GM21529 (cell line): ENCODE measurements around the gene CHRNB2.
"Not testable (repeated sequence)": the region's sequence is repeated elsewhere in the genome, so short reads cannot be mapped to it uniquely, and the experiment has no call there.

Source experiments
- ATAC-seq: cut with Tn5 transposase; IDR thresholded peaks from one replicate; pipeline ENCODE4 v1.9.1; 2021; ENCODE audit not compliant: unreplicated experiment

Gene CHRNB2, protein sequence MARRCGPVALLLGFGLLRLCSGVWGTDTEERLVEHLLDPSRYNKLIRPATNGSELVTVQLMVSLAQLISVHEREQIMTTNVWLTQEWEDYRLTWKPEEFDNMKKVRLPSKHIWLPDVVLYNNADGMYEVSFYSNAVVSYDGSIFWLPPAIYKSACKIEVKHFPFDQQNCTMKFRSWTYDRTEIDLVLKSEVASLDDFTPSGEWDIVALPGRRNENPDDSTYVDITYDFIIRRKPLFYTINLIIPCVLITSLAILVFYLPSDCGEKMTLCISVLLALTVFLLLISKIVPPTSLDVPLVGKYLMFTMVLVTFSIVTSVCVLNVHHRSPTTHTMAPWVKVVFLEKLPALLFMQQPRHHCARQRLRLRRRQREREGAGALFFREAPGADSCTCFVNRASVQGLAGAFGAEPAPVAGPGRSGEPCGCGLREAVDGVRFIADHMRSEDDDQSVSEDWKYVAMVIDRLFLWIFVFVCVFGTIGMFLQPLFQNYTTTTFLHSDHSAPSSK

DNA sequence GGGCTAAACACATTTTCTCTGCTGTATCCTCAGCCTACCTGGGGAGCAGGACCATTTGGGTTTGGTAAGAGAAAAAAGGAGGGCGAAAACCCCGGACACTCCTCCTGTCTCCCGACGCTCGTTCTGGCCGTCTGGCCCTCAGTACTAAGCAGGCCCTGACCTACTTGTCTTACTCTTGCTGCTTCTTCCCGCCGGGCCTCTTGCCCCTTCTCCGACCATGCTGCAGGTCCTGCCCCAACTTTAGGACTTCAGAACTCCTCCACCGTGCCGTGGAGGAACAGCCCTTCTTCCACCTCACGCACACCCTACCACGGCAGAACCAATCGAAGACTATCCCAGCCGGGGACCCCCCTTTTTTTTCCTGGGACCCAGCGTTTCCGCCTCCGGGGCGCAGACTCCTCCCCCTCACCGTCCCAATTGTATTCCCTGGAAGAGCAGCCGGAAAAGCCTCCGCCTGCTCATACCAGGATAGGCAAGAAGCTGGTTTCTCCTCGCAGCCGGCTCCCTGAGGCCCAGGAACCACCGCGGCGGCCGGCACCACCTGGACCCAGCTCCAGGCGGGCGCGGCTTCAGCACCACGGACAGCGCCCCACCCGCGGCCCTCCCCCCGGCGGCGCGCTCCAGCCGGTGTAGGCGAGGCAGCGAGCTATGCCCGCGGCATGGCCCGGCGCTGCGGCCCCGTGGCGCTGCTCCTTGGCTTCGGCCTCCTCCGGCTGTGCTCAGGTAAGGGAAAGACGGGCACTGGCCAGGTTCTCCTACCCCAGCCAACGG lies at the start of gene CHRNB2:
CHRNB2 (plus strand) TSS at position 393 of the 771 bp plus-strand sequence; CDS start at position 660, 267 bp downstream.
- ATAC-seq, result no peak

DNA sequence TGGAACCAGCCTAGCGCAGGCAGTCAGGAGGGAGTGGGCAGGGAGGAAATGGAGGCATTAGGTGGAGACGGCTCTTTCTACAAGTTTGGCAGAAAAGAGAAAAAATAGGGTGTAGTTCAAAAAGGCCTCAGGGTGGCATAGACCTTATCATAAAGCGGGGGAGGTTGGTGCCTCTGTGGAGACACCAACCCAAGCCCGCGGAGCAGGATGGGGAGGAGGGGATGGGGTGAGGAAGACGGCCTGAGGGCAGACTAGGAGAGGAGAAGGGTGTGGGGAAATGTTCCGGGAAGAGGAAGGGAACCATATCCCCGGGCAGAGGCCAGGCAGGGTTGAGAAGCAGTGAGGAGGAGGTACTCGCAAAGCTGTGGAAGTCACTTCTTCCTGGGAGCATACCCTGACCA lies 48.0 kb upstream of the CHRNB2 start:
- ATAC-seq, result no peak

DNA sequence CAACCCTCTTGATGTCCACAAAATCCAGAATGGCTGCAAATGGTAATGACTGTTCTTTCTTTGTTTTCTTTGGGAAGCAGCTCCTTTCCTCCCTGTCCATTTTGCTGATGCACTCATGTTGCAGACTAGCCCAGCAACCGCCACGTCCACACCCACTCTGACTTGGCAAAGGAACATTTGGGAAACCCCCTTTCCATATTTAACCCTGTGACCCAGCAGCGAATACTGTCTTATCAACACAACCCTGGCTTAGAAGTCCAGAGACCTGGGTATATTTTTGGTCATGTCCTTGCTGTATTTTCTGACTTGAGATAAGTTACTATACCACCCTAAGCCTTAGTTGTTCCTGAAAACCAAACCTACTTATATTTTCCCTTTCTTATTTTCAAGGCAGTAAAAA lies 47.2 kb upstream of the CHRNB2 start:
- ATAC-seq, result no peak

DNA sequence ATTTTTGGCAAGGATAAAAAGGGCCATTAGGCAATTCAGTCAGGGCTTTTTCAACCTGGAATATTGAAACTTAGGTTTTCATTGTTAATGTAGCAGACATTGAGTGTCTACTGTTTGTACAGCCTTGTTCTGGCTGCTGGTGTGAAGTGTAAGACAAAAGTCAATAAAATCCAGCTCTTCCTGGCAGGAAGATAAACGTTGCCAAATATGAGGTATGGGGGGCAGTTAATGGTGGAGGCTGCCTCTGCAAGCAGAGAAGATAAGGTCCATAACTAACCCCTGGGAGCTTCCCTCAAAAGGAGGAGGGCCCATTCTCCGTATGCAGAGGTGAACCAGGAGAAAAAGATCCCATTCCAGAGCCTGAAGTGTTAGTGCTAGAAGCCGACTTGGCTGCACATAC lies 45.9 kb upstream of the CHRNB2 start:
- ATAC-seq, result no peak

DNA sequence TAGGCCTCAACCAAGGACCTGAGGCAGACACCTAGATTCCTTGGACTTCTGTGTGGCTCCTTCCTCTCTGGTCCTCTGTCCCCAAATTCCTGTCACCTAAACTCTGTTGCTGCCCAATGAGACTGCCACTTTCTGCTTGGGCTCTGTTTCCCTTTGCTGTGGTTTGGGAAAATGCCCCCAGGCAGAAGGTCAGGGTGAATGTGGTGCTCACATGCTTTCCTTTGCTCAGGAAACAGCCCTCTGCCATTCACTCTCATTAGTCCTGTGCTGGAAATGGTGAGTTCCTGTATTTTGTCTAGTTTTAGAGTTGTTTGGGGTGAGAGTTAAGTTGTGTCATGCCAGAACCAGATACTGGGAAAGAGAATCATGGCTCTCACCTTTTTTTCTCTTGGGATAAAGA lies 42.7 kb upstream of the CHRNB2 start:
- no peak for ATAC-seq

DNA sequence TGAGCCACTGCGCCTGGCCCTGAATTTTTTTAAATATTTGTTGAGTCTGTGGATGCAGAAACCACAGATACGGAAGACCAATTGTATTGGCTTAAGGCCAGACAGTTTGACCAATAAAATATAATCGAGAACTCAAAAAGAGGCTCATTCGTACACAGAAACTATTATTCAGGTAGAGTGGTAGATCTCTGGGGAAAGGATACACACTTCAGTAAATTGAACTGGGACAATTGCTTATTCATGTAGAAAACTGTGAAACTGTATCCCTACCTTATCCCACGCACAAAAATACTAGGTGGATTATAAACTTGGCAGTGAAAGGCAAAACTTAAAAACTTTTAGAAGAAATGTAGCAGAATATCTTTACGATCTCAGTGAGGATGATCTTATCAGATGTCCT lies 40.4 kb upstream of the CHRNB2 start:
- ATAC-seq, result no peak

DNA sequence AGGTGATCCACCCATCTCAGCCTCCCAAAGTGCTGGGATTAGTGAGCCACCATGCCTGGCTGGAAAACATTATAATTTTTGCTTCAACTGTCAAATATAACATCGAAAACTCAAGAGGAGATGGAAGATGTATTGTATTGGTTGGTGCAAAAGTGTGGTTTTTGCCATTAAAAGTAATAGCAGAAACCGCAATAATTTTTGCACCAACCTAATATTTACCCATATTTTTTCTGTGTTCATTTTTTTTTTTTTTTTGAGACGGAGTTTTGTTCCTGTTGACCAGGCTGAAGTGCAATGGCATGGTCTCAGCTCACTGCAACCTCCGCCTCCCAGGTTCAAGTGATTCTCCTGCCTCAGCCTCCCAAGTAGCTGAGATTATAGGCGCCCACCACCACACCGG lies 38.3 kb upstream of the CHRNB2 start:
- ATAC-seq, result no peak

DNA sequence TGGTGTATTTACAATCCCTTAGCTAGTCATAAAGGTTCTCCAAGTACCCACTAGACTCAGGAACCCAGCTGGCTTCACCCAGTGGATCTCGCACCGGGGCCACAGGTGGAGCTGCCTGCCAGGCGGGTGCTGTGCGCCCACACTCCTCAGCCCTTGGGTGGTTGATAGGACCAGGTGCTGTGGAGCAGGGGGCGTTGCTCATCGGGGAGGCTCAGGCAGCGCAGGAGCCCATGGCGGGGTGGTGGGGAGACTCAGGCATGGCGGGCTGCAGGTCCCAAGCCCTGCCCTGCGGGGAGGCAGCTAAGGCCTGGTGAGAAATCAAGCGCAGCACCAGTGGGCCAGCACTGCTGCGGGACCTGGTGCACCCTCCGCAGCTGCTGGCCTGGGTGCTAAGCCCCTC lies 35.6 kb upstream of the CHRNB2 start:
- ATAC-seq, result not testable (repeated sequence)

DNA sequence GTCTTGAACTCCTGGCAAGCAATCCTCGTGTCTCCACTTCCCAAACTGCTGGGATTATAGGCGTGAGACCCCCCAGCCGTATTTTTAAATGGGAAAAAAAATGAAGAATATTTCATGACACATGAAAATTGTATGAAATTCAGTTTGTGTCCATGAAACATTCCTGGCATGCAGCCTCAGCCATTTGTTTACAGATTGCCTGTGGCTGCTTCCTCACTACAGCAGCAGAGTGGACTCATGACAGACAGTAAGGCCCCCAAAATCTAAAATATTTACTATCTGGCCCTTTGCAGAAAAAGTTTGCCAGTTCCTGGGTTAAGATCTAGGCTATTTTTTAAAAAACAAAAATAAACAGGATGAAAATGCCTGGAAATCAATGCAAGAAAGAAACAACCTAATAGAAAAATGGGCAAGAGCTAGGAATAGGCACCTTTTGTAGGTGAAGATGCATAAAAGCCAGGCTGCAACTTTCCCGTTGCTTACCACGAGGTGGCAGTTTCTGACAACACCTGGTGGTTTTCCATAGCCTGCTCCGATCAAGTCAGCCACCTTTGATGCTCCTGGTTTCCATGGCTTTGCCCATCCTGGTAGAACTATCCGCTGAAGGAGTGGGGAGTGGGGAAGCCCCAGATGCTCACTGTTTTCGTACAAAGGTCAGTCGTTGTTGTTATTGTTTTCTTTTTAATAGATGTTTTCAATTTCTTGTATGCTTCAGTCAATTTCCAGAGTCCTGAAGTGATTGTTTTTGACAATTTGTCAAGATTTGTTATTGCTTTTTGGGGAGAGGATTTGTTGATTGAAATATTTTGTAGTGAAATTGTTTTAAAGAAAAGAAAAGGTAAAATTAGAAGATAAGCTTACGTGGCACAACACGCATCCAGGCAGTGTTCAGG lies 33.4 kb upstream of the CHRNB2 start:
- no peak for ATAC-seq

DNA sequence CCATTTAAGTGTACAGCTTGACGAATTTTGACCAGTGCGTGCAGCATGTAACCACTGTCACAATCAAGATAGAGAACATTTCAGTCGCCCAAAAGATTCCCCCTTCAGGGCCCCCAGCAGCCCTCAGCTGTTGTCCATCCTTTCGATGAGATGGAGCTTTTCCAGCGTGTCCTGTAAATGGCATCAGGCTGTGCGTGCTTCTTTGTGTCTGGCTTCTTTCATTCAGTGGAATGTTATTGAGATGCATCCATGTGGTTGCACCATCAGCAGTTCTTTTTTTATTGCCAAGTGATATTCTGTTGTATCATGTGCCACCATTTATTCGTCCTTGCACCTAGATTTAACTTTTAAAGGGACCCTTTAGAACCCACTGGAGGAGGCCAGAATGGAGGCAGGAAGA lies 31.0 kb upstream of the CHRNB2 start:
- no peak for ATAC-seq

DNA sequence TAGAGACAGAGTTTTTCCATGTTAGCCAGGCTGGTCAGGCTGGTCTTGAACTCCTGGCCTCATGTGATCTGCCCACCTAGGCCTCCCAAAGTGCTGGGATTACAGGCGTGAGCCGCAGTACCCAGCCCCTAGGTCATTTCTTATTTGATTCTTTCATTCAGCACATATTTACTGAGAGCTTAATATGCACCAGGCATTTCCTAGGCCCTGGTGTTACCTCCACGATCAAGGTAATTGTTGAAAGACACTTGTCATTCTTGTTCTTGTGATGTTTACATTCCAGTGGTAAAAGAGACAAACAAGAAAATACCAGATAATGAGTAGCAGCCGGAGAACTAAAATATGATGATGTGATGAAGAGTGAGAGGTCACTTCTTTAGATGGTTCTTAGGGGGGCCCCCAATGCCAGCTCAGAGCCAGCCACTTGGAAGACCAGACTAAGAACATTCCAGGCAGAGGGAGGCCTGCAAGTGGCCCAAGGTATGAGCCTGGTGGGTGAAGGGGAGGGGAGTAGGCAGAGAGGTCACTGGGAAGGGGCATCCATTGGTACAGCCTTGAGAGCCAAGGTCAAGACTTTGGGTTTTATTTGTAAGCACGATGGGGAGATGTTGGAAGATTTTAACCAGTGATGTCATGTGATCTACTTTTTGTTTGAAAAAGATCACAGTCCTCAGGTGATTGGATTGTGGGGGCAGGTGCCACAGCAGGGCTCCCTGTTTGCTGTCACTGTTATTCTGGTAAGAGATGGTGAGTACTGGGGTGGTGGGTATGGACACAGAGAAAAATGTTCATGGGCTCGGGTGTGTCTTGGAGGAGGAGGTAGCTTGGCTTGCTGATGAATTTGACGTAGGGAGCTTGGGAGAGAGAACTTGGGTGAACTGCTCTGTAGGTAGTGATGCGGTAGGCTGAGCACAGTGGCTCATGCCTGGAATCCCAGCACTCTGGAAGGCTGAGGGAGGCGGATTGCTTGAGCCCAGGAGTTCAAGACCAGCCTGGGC lies 27.8 kb upstream of the CHRNB2 start:
- ATAC-seq, result no peak

DNA sequence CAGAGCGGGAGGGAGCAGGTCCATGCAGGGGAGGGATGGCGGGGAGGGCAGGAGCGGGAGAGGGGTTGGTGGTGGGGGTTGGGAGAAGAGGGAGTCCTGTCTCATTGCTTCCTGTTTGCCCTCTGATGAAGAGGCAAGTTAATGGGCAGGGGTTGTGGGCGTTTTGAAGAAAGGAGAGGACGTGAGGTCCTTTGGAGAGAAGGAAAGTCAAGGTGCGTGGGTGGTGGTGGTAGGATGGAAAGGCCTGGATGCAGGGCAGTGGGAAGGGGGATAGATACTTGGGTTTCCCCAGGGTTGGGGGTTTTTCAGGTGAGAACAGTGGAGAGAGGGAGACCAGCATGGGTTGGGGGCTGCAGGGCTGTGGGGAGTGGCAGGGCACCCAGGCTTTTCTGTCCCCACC lies 26.3 kb upstream of the CHRNB2 start:
- no peak for ATAC-seq

DNA sequence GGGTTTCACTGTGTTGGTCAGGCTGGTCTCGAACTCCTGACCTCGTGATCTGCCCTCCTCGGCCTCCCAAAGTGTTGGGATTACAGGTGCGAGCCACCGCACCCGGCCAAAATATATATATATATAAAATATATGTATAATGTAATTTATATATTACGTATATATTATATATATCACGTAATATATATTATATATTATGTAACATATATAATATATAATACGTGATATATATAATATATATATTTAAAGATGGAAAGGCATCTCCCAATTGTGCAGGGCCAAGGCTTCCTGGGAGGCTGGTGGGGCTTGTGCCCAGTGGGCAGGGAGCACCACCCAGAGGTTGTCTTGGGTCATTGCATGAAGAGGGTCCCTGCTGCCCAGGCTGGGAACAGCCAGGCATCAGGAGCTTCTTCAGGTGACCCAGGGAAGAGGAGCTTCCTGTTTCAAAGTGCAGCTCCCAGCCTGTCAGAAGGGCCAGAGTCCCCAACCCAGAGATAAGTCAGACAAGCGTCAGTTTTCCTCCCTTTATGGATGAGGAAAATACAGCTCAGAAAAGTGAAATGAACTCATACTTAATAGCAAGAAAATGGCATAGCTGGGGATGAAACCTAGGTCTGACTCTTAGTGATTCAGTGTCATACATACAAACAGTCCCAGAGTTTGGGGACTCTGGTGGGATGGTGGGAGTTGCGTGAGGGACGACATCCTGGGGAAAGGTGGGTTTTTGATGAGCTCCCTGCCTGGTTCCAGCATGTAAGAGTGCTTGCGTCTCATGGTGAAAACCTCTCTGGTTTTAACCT lies 21.1 kb upstream of the CHRNB2 start:
- no peak for ATAC-seq

DNA sequence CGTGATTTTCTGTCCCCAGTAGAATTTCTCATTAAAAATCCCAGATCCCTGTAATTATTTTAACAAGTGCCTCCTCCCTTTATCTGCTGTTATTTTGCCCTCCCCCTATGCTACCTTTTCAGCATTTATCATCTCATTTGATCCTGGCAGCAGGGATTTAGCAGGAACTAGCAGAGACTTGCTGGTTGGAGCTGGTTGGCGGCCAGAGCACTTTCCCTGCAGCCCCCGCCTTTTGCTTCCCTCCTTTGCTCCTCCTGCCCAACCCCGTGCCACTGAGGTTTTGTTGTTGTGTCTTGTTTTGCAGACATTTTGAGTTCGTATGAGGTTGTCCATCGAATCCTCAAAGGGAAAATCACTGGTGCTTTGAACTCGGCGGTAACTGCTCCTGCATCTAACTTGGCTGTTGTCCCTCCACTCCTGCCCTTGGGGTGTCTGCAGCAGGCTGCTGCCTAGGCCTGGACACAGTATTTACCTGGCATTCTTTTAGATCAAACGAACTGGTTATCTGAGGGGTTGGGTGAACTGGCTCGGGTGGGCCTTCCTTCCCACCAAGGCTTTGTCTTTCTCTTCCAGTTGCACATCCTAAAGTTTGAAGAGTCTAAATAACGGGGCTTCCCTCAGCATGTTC lies 20.4 kb upstream of the CHRNB2 start:
- ATAC-seq, result no peak

DNA sequence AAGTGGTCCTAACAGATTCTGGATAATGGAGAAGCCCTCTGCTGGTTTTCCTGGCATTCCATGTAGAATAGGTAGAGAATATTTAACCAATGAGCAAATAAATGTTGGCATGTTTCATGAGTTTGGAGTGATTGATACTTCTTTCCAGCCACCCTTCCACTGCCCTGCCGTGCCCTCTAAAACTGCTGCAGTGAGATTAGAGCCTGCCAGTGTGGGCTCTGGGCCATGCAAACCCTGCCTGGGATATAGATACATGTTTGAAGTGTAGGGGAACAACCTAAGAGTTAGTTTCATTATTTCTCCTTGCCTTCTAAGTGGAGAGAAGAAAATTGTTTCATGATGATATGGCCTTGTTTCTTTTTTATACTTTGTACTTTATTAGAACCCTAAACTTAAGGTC lies 19.6 kb upstream of the CHRNB2 start:
- no peak for ATAC-seq

DNA sequence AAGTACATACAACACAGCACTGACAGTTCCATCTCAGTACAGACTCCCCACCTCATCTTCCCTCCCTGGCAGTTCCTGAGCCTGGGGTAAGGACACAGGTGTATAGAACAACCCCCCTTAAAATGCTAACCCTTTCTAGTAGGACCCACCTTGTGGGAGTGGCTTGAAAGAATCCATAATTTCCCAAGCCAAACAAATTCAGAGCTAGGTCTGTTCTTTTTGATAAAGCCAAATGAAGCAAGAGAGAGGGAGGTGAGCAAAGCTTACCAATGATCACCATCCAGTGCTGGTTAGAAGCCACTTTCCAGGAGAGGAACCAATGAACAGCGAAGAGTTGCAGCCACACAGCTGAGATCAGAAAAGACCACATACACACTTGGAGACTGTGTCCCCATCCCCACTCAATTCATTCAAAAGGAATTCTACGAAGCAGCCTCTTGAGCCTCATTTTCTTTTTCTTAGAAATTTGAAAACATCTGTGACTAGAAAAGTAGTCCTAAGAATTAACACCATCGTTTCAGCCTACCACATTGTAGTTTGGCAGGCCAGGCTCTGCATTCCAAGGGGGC lies 18.3 kb upstream of the CHRNB2 start:
- no peak for ATAC-seq

DNA sequence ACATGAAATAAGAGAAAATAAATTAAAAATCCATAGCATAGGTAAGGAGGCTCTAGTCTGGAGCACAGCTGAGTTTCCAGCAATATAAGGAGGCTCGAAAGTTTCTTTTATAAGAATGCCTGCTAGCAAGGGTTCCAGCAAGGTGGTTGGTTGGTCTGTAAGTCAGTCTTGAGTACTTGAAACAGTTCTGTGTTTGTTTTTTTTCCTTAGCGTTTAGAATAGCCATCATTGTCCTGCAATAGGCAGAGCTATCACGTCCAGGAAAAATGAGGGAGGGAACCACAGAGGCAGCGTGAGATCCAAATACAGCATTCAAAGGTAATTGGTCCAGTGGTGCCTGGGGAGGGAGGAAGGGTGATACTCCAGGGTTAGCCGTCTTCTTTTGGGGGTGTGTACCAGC lies 17.5 kb upstream of the CHRNB2 start:
- ATAC-seq, result no peak

DNA sequence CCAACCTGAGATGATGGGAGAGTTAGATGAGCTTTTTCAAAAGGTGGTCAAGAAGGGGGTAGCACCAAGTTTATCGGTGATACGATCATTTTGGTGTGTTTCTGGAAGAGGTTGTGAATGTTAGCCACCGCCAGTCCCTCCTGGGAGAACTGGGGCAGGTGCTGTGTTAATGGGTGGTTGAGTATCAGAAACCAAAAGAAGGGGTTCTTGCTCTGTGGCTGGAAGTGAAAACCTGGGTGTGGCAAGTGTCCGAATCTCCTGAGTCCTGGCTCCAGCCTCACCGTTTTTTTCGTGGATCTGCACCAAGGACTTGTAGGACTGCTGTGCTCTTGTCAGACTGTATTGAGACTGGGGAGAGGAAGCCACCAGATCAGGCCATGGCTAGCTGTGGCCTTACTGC lies 16.9 kb upstream of the CHRNB2 start:
- ATAC-seq, result no peak
